K562 (cell line): ENCODE measurements around the gene FDX2. TPM values are rescaled to one million over a fixed set of nuclear protein-coding genes. Genes with fewer than 3 reads are reported as not detected.
A peak's percentile ranks its signal among the peaks of the same experiment; 100 is the strongest.

Source experiments
- DEAF1 ChIP-seq: fragments of 450-650 bp; formaldehyde crosslinking; IDR thresholded peaks from 2 replicates; pipeline ENCODE4 v1.4.0; 2020; ENCODE audit warnings: mild to moderate bottlenecking, moderate library complexity
- ELF2 ChIP-seq: fragments of 250-450 bp; sonication (Bioruptor Pico); IDR thresholded peaks from 2 replicates; pipeline ENCODE4 v1.5.0; 2021; ENCODE audit warnings: mild to moderate bottlenecking
- JUN ChIP-seq, 2 experiments: sonication (generic) in 1 of 2; formaldehyde crosslinking in 1 of 2; IDR thresholded peaks; 2 replicates each; pipeline versions ENCODE4 v1.6.1 to v1.8.0; 2012 to 2022; ENCODE audit warnings: borderline replicate concordance in 2 of 2, mild to moderate bottlenecking in 2 of 2, improper control_type of control experiment in 1 of 2, low read depth in 1 of 2, low read length in 1 of 2, missing genetic modification reagents in 1 of 2
- MAX ChIP-seq: sonication (generic); formaldehyde crosslinking; IDR thresholded peaks from 2 replicates; pipeline ENCODE4 v1.9.0; 2022; ENCODE audit warnings: mild to moderate bottlenecking, missing genetic modification reagents
- MLLT1 ChIP-seq, 2 experiments: fragments of 450-650 bp; IDR thresholded peaks; 2 replicates each; pipeline ENCODE4 v1.6.1; 2016
- MXD1 ChIP-seq: fragments of 250-450 bp; sonication (Bioruptor Pico); IDR thresholded peaks from 2 replicates; pipeline ENCODE4 v1.8.0; 2021; ENCODE audit warnings: borderline replicate concordance, mild to moderate bottlenecking, moderate library complexity; ENCODE audit not compliant: poor library complexity, severe bottlenecking
- UBTF ChIP-seq, 2 experiments: IDR thresholded peaks; 2 replicates each; pipeline ENCODE4 v1.6.1; 2012; ENCODE audit warnings: improper control_type of control experiment in 2 of 2, low read depth in 2 of 2, low read length in 2 of 2, borderline replicate concordance in 1 of 2
- USF2 ChIP-seq: sonication (generic); formaldehyde crosslinking; IDR thresholded peaks from 2 replicates; pipeline ENCODE4 v1.5.0; 2020; ENCODE audit warnings: missing genetic modification reagents
- ZBED1 ChIP-seq: IDR thresholded peaks from 2 replicates; pipeline ENCODE4 v1.6.1; 2014
- ZHX1 ChIP-seq: fragments of 150-350 bp; conservative IDR thresholded peaks from 2 replicates; pipeline ENCODE4 v1.6.1; 2014; ENCODE audit warnings: low read length
- polyA plus RNA-seq, 8 experiments: library from polyadenylated mRNA; depleted of rRNA in 4 of 8; stranded (reverse) in 5 of 8; unstranded in 3 of 8; fragments of >200 nt; fragmentation: Nextera tagmentation in 2 of 8; fragmentation: Illumina TruSeq in 1 of 8; extraction: Ambion mirVana in 2 of 8; extraction: Trizol in 1 of 8; gene quantifications; 2 replicates each; pipeline versions ENCODE4 v1.2.1 to v1.2.3, GENCODE V29; 2011 to 2014; ENCODE audit warnings: inconsistent platforms in 1 of 8, missing spikeins in 1 of 8
- total RNA-seq, 7 experiments: library from RNA; depleted of rRNA in 6 of 7; stranded (reverse); fragments of >200 nt in 6 of 7; fragmentation: Illumina TruSeq in 2 of 7; extraction: Trizol in 2 of 7; gene quantifications; 2 replicates each; pipeline versions ENCODE4 v1.2.1 to v1.2.3, GENCODE V29; 2011 to 2021; ENCODE audit warnings: low replicate concordance in 1 of 7
- TF ChIP-seq, protein P1 (sequence below): sonication (generic); formaldehyde crosslinking; IDR thresholded peaks from 2 replicates; pipeline ENCODE4 v1.4.0; 2020; ENCODE audit warnings: mild to moderate bottlenecking, missing genetic modification reagents

Gene FDX2
- total and polyA plus RNA-seq, 9 of the 15 experiments (the other 6 are each of a cell fraction or from before 2014, with no cell fraction given) = 2.5 to 49.8 (median 29.7) TPM

DNA sequence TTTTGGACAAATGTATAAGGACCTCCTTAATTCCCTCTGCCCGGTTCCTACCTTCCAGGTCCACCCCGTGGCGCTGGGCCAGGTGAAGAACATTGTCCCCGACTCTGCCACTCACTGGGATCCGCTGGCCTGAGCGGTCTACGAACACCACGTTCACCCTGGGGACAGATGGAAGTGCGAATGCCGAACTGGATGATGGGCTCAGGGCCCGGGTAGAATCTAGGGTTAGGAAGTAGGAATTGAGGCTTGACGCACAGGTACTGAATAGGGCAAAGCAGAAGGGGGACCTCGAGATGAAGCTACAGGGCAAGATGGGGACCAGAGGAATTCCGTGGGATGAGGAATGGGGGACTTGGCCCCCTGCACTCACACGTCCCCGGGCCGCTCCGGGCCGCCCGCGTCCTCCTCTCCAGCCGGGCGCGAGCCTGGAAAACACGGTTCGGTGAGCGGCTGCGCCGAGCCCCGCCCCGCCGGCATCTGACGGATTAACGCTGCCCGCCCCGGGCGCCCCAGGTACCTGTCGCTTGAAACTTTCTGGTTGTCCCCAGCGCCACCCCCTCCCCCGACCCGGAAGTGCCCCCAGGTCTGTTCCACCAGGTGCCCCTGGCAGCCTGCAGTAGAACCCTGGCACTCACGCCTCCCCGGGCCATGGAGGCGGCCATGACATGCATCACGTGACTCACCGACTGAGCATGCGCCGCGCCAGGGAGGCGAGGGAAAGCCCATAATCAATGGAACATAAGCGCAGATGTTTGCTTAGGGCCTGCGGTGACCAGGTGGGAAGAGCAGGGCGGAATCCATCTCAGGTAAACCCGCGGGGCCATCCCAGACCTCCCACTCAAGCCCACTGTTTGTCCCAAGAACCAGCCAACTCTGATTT lies at the start of gene FDX2 (continued):
- peak; percentile 99 for TF ChIP-seq USF2 (CRISPR knock-in tag)
- 0 out of 2 replicates have a peak, but pooled peaks have one; percentile 34 for TF ChIP-seq ZBED1
- 0 out of 4 replicates have a peak, but pooled peaks of 1 of the 2 experiments have one; percentile 10 for TF ChIP-seq UBTF (IDR thresholded peaks at IDR 0.05; ENCODE audit: borderline replicate concordance in 1 of 2, low read depth in 2 of 2, low read length in 2 of 2)
- TF ChIP-seq, protein P1, sequence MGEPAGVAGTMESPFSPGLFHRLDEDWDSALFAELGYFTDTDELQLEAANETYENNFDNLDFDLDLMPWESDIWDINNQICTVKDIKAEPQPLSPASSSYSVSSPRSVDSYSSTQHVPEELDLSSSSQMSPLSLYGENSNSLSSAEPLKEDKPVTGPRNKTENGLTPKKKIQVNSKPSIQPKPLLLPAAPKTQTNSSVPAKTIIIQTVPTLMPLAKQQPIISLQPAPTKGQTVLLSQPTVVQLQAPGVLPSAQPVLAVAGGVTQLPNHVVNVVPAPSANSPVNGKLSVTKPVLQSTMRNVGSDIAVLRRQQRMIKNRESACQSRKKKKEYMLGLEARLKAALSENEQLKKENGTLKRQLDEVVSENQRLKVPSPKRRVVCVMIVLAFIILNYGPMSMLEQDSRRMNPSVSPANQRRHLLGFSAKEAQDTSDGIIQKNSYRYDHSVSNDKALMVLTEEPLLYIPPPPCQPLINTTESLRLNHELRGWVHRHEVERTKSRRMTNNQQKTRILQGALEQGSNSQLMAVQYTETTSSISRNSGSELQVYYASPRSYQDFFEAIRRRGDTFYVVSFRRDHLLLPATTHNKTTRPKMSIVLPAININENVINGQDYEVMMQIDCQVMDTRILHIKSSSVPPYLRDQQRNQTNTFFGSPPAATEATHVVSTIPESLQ (CRISPR knock-in tag) = peak; percentile 75; the same call in 1 of the 2 replicates
- TF ChIP-seq ELF2 (CRISPR knock-in tag) = peak; percentile 52; the same call in 1 of the 2 replicates
- TF ChIP-seq ZHX1 = no peak
- 0 out of 4 replicates have a peak, but pooled peaks of 1 of the 2 experiments have one; percentile 14 for TF ChIP-seq MLLT1 (IDR thresholded peaks at IDR 0.05)
- peak; percentile 95 for TF ChIP-seq MAX (CRISPR knock-in tag)
- TF ChIP-seq DEAF1 (CRISPR knock-in tag) = no peak
- TF ChIP-seq JUN (IDR thresholded peaks at IDR 0.05; ENCODE audit: borderline replicate concordance, low read depth, low read length) = peak; percentile 73; the same call in 1 of the 2 replicates
- no peak for TF ChIP-seq JUN (CRISPR knock-in tag; IDR thresholded peaks at IDR 0.05; ENCODE audit: borderline replicate concordance)
- peak; percentile 99 for TF ChIP-seq MXD1 (CRISPR knock-in tag)
